Testis (tissue), 2 donors: ENCODE data around the gene ARID2.

Experiments used
- POLR2A ChIP-seq: fragments of 450-650 bp; IDR thresholded peaks from one replicate; pipeline ENCODE4 v1.6.1; 2017; ENCODE audit warnings: antibody characterized with exemption, mild to moderate bottlenecking, moderate library complexity
- TF ChIP-seq, protein P1 (sequence below), 3 experiments: fragments of 450-650 bp in 2 of 3; fragments of 200-600 bp in 1 of 3; sonication (generic) in 1 of 3; IDR thresholded peaks; one replicate each; pipeline ENCODE4 v1.5.1; 2016 to 2019; ENCODE audit warnings: antibody characterized with exemption in 3 of 3, mild to moderate bottlenecking in 2 of 3, moderate library complexity in 1 of 3

DNA sequence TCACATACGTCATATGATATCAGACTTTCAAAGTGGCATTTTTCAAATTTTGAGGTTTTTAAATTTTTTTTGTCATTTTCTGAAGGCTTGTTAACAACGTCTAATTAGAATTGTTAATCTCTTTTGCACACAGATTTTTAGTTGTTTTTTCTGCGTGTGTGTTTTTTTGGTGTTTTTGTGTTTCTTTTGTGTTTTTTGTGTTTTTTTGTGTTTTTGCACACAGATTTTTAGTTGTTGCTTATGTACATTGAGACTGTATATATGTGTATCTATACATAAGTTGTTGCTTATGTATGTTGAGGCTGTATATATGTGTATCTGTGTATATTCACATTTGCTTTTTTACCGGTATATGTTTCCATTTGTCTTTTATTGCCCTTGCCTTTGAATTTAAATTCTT lies 30.8 kb downstream of the ARID2 start:
- TF ChIP-seq, protein P1, sequence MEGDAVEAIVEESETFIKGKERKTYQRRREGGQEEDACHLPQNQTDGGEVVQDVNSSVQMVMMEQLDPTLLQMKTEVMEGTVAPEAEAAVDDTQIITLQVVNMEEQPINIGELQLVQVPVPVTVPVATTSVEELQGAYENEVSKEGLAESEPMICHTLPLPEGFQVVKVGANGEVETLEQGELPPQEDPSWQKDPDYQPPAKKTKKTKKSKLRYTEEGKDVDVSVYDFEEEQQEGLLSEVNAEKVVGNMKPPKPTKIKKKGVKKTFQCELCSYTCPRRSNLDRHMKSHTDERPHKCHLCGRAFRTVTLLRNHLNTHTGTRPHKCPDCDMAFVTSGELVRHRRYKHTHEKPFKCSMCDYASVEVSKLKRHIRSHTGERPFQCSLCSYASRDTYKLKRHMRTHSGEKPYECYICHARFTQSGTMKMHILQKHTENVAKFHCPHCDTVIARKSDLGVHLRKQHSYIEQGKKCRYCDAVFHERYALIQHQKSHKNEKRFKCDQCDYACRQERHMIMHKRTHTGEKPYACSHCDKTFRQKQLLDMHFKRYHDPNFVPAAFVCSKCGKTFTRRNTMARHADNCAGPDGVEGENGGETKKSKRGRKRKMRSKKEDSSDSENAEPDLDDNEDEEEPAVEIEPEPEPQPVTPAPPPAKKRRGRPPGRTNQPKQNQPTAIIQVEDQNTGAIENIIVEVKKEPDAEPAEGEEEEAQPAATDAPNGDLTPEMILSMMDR (IDR thresholded peaks at IDR 0.05), result no peak
- TF ChIP-seq POLR2A, result no peak
